Adipocyte (in vitro differentiated cells): Measurements from ENCODE around the gene ITGB5.

Experiments used
- DNase-seq: peaks from one replicate; pipeline ENCODE4 v3.0.0-alpha.2; 2015; ENCODE audit warnings: low read depth
- H3K27me3 ChIP-seq: replicated peaks from 2 replicates; pipeline ENCODE4 v1.7.0; 2013; ENCODE audit warnings: mild to moderate bottlenecking, low read length, moderate library complexity; ENCODE audit not compliant: control insufficient read depth, insufficient read depth
- H3K36me3 ChIP-seq: 2 replicates; pipeline ENCODE4 v1.7.0; 2013; ENCODE audit warnings: low read length, mild to moderate bottlenecking, moderate library complexity; ENCODE audit not compliant: control insufficient read depth, insufficient read depth, severe bottlenecking
- H3K4me1 ChIP-seq: 2 replicates; pipeline ENCODE4 v1.7.0; 2013; ENCODE audit warnings: mild to moderate bottlenecking, low read length, moderate library complexity; ENCODE audit not compliant: control insufficient read depth, insufficient read depth
- H3K4me3 ChIP-seq: 2 replicates; pipeline ENCODE4 v1.7.0; 2013; ENCODE audit warnings: mild to moderate bottlenecking, low read length, moderate library complexity
- H3K9ac ChIP-seq: 2 replicates; pipeline ENCODE4 v1.7.0; 2013; ENCODE audit warnings: mild to moderate bottlenecking, low read length, moderate library complexity
- H3K9me3 ChIP-seq: 2 replicates; pipeline ENCODE4 v1.7.0; 2013; ENCODE audit warnings: mild to moderate bottlenecking, low read length, moderate library complexity; ENCODE audit not compliant: control insufficient read depth

Gene ITGB5

GRCh38 chr3:124773351-124774326 lies 113.5 kb downstream of the ITGB5 start:
- Histone ChIP-seq H3K9ac (peak overlapping the region; percentile 69), H3K4me3 (no peak overlapping the region), H3K36me3 (peaks cover 49% of the 10 kb centered on the region), H3K4me1 (peaks cover 44% of the 10 kb centered on the region), H3K27me3 (no peaks in the 10 kb centered on the region), H3K9me3 (no peaks in the 10 kb centered on the region)
- no peak for DNase-seq

- peak overlapping the region; percentile 61 for H3K9ac ChIP-seq
- peak; percentile 74 for DNase-seq
- H3K9me3 ChIP-seq: no peaks in the 10 kb centered on the region
- H3K4me1 ChIP-seq: peaks cover 44% of the 10 kb centered on the region
- peak overlapping the region; percentile 50 for H3K4me3 ChIP-seq
- H3K36me3 ChIP-seq: peaks cover 55% of the 10 kb centered on the region
- no peaks in the 10 kb centered on the region for H3K27me3 ChIP-seq
These were observed 114.9 kb downstream of the ITGB5 start for GRCh38 chr3:124772081-124772831.

GRCh38 chr3:124771083-124771445 lies 116.1 kb downstream of the ITGB5 start:
- H3K27me3 ChIP-seq: no peaks in the 10 kb centered on the region
- no peak overlapping the region for H3K4me3 ChIP-seq
- no peak overlapping the region for H3K9ac ChIP-seq
- no peak for DNase-seq
- H3K9me3 ChIP-seq: no peaks in the 10 kb centered on the region
- H3K36me3 ChIP-seq: peaks cover 58% of the 10 kb centered on the region
- H3K4me1 ChIP-seq: peaks cover 44% of the 10 kb centered on the region

- peaks cover 60% of the 10 kb centered on the region for H3K36me3 ChIP-seq
- no peak overlapping the region for H3K4me3 ChIP-seq
- H3K27me3 ChIP-seq: no peaks in the 10 kb centered on the region
- no peak overlapping the region for H3K9ac ChIP-seq
- no peaks in the 10 kb centered on the region for H3K9me3 ChIP-seq
- peaks cover 44% of the 10 kb centered on the region for H3K4me1 ChIP-seq
- peak; percentile 18 for DNase-seq
These were observed 116.7 kb downstream of the ITGB5 start for GRCh38 chr3:124770336-124771082.

- no peak for DNase-seq
- Histone ChIP-seq H3K9ac (no peak overlapping the region), H3K27me3 (no peaks in the 10 kb centered on the region), H3K4me3 (no peak overlapping the region), H3K4me1 (peaks cover 36% of the 10 kb centered on the region), H3K9me3 (no peaks in the 10 kb centered on the region), H3K36me3 (peaks cover 67% of the 10 kb centered on the region)
These were observed 117.7 kb downstream of the ITGB5 start for GRCh38 chr3:124769462-124769861.

GRCh38 chr3:124768812-124769211 lies 118.4 kb downstream of the ITGB5 start:
- H3K4me3 ChIP-seq: no peak overlapping the region
- no peak for DNase-seq
- H3K4me1 ChIP-seq: peaks cover 34% of the 10 kb centered on the region
- no peaks in the 10 kb centered on the region for H3K27me3 ChIP-seq
- H3K36me3 ChIP-seq: peaks cover 72% of the 10 kb centered on the region
- H3K9me3 ChIP-seq: no peaks in the 10 kb centered on the region
- no peak overlapping the region for H3K9ac ChIP-seq

- DNase-seq: no peak
- Histone ChIP-seq H3K4me3 (no peak overlapping the region), H3K9me3 (no peaks in the 10 kb centered on the region), H3K27me3 (no peaks in the 10 kb centered on the region), H3K9ac (no peak overlapping the region), H3K4me1 (peaks cover 24% of the 10 kb centered on the region), H3K36me3 (peaks cover 75% of the 10 kb centered on the region)
These were observed 119.5 kb downstream of the ITGB5 start for GRCh38 chr3:124767691-124768090.

GRCh38 chr3:124767264-124767663 lies 119.9 kb downstream of the ITGB5 start:
- no peak for DNase-seq
- Histone ChIP-seq H3K9me3 (no peaks in the 10 kb centered on the region), H3K9ac (no peak overlapping the region), H3K27me3 (no peaks in the 10 kb centered on the region), H3K36me3 (peaks cover 78% of the 10 kb centered on the region), H3K4me1 (peaks cover 19% of the 10 kb centered on the region), H3K4me3 (no peak overlapping the region)

- Histone ChIP-seq H3K27me3 (no peaks in the 10 kb centered on the region), H3K4me1 (peaks cover 18% of the 10 kb centered on the region), H3K9ac (no peak overlapping the region), H3K4me3 (no peak overlapping the region), H3K9me3 (no peaks in the 10 kb centered on the region), H3K36me3 (peaks cover 82% of the 10 kb centered on the region)
- no peak for DNase-seq
These were observed 120.8 kb downstream of the ITGB5 start for GRCh38 chr3:124766113-124767095.

GRCh38 chr3:124765197-124765840 lies 121.8 kb downstream of the ITGB5 start:
- Histone ChIP-seq H3K27me3 (no peaks in the 10 kb centered on the region), H3K36me3 (peaks cover 82% of the 10 kb centered on the region), H3K4me3 (no peak overlapping the region), H3K9ac (no peak overlapping the region), H3K4me1 (peaks cover 21% of the 10 kb centered on the region), H3K9me3 (no peaks in the 10 kb centered on the region)
- no peak for DNase-seq
